ENCODE data around the gene PRCC. TPM values are rescaled to one million over a fixed set of nuclear protein-coding genes. Genes with fewer than 3 reads are reported as not detected.

The PRCC gene, protein sequence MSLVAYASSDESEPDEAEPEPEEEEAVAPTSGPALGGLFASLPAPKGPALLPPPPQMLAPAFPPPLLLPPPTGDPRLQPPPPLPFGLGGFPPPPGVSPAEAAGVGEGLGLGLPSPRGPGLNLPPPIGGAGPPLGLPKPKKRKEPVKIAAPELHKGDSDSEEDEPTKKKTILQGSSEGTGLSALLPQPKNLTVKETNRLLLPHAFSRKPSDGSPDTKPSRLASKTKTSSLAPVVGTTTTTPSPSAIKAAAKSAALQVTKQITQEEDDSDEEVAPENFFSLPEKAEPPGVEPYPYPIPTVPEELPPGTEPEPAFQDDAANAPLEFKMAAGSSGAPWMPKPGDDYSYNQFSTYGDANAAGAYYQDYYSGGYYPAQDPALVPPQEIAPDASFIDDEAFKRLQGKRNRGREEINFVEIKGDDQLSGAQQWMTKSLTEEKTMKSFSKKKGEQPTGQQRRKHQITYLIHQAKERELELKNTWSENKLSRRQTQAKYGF
- total RNA-seq (2021; fragmentation: NEBNext Ultra II Directional; extraction: Animal tissue kit (Norgen Biotek cat#: 25700)) (102 and 115 TPM in 2 replicates), polyA plus RNA-seq (2011; rRNA removed) (84.1 and 95.2 TPM in 2 replicates), polyA minus RNA-seq (2011; rRNA and poly(A)+ RNA removed) (89.1 and 141 TPM in 2 replicates)
- polyA plus RNA-seq (2011; cell fraction: cytosol; rRNA removed): 79.7 TPM
- 89.8 TPM for polyA plus RNA-seq (2011; cell fraction: nucleus; rRNA removed)
- 83.1 to 103 TPM (median 99.5 TPM) in 4 replicates for polyA plus RNA-seq (2012, experiment 1 of 2)
- 104 TPM for polyA plus RNA-seq (2012, experiment 2 of 2)
- polyA plus RNA-seq (2013, experiment 1 of 2): 120 TPM
- polyA plus RNA-seq (2013, experiment 2 of 2): 116 TPM
- polyA minus RNA-seq (2011; cell fraction: cytosol; rRNA and poly(A)+ RNA removed): 71.3 TPM
- 54.9 TPM for polyA minus RNA-seq (2011; cell fraction: nucleus; rRNA and poly(A)+ RNA removed)
- long read RNA-seq, experiment 1, transcript PRCC-201 (7 exons, 2,105 nt): major isoform, 30 of 82 reads
- long read RNA-seq, experiment 1, partial matches to known transcripts: 42 of 82 reads
- long read RNA-seq, experiment 1, other reads (novel, unspliced or antisense): 9 of 82 reads
- long read RNA-seq, experiment 2, transcript PRCC-201 (7 exons, 2,105 nt): major isoform, 77 of 86 reads
- long read RNA-seq, experiment 2, partial matches to known transcripts: 3 of 86 reads
- long read RNA-seq, experiment 2, other reads (novel, unspliced or antisense): 6 of 86 reads

GRCh38 chr1:156767101-156767878, at the start of gene PRCC:
Gene PRCC, plus strand, starts transcription at chr1:156767535. Its CDS starts 237 bp downstream, at chr1:156767772.
- H3K14ac ChIP-seq (ENCODE audit: insufficient read length): no peak within 1 kb of the TSS
- H2BK20ac ChIP-seq (ENCODE audit: low read length): no peak within 1 kb of the TSS
- H2BK5ac ChIP-seq (ENCODE audit: low read depth, low read length): peak within 1 kb of the TSS; percentile 94
- H3K4me2 ChIP-seq (ENCODE audit: insufficient read depth in 1 of 2, low read depth in 2 of 2, low read length in 2 of 2): peak within 1 kb of the TSS; percentile 96 to 97
- peak within 1 kb of the TSS; percentile 75; the same call in 1 of the 2 replicates for H2BK12ac ChIP-seq (ENCODE audit: low read depth, low read length)
- peak within 1 kb of the TSS; percentile 72 for H3K18ac ChIP-seq (ENCODE audit: extremely low read depth, low read length)
- peak within 1 kb of the TSS; percentile 91 to 96 (median 93) for H3K9ac ChIP-seq (replicated peaks in 1 of 4; ENCODE audit: extremely low read depth in 1 of 4, low read depth in 3 of 4, low read length in 3 of 4)
- peak within 1 kb of the TSS; percentile 54 for H2AFZ ChIP-seq (ENCODE audit: low read length)
- DNase-seq (ENCODE audit: low read depth in 1 of 2, low spot score in 2 of 2) (peak; percentile 94 to 98), FAIRE-seq (peak; percentile 94)
- no peaks in the 10 kb centered on the region for H3K9me3 ChIP-seq (ENCODE audit: insufficient read depth in 2 of 2, low read depth in 1 of 2, low read length in 1 of 2)
- H4K8ac ChIP-seq (ENCODE audit: extremely low read depth, insufficient read depth, low read length): peak within 1 kb of the TSS; percentile 95; the same call in 1 of the 2 replicates
- H4K91ac ChIP-seq (replicated peaks; ENCODE audit: insufficient read length, low read length): peak within 1 kb of the TSS; percentile 4
- no peak within 1 kb of the TSS for H2BK120ac ChIP-seq (replicated peaks; ENCODE audit: low read depth, low read length)
- H2BK15ac ChIP-seq (ENCODE audit: low read length): 0 out of 2 replicates have a peak within 1 kb of the TSS, but pooled peaks have one; percentile 13
- H4K20me1 ChIP-seq (replicated peaks in 1 of 2; ENCODE audit: control insufficient read depth in 1 of 2, insufficient read depth in 2 of 2, low read length in 2 of 2): peaks cover 10 to 18% of the 10 kb centered on the region in 2 experiments
- CTCF ChIA-PET (ENCODE audit: partially characterized antibody): interaction anchor here (1.0 to 11.7 kb wide), 7 partner anchors 15 to 123 kb away, joined by 3 to 100 read pairs (median 4); partner anchors contain the start of genes ISG20L2 and METTL25B
- no peak within 1 kb of the TSS for H3K23ac ChIP-seq (ENCODE audit: insufficient read length)
- peaks cover 29 to 44% of the 10 kb centered on the region in 2 experiments for H3K79me2 ChIP-seq (ENCODE audit: control insufficient read depth in 1 of 2, insufficient read depth in 2 of 2, low read length in 2 of 2)
- peak within 1 kb of the TSS; percentile 83; the same call in 1 of the 2 replicates for H2AK5ac ChIP-seq (ENCODE audit: low read depth, low read length)
- H3K4me3 ChIP-seq (ENCODE audit: extremely low read depth in 1 of 4, insufficient read depth in 2 of 4, low read depth in 3 of 4, low read length in 4 of 4): peak within 1 kb of the TSS; percentile 67 to 97 (median 86)
- H3K27me3 ChIP-seq (replicated peaks in 1 of 4; ENCODE audit: control insufficient read depth in 3 of 4, extremely low read depth in 1 of 4, insufficient read depth in 3 of 4, low read length in 3 of 4): no peaks in the 10 kb centered on the region
- H3K56ac ChIP-seq (replicated peaks; ENCODE audit: insufficient read length, low read depth, low read length): peak within 1 kb of the TSS; percentile 27
- POLR2A ChIA-PET (ENCODE audit: partially characterized antibody): interaction anchor here (0.6 to 8.2 kb wide), 27 partner anchors 10 to 176 kb away, joined by 3 to 121 read pairs (median 5); partner anchors contain the start of genes CRABP2, GPATCH4, HDGF and ISG20L2
- 0% methylated on average over 47 of the region's 50 CpGs; no CpG with 5 or more reads in 1 of the 2 experiments for WGBS, 2 experiments (ENCODE audit: extremely low coverage in 1 of 2, insufficient coverage in 1 of 2, insufficient read length in 1 of 2, insufficient replicate concordance in 2 of 2, low coverage in 1 of 2, low lambda C conversion rate in 2 of 2, missing lambda C conversion rate in 1 of 2)
- peaks cover 11% of the 10 kb centered on the region for H3K23me2 ChIP-seq (ENCODE audit: low read depth, low read length)
- H3K79me1 ChIP-seq (ENCODE audit: low read depth, low read length): peaks cover 10% of the 10 kb centered on the region
- peaks cover 0 to 16% (median 6%) of the 10 kb centered on the region in 4 experiments; a peak in 5 of 7 replicates for H3K4me1 ChIP-seq (replicated peaks in 1 of 4; ENCODE audit: control insufficient read depth in 3 of 4, insufficient read depth in 4 of 4, low read length in 3 of 4)
- H3K4ac ChIP-seq (replicated peaks; ENCODE audit: insufficient read length, low read depth, low read length): no peak within 1 kb of the TSS
- peak within 1 kb of the TSS; percentile 86 for H3K27ac ChIP-seq (ENCODE audit: low read depth, low read length)
- H3K36me3 ChIP-seq (ENCODE audit: control insufficient read depth in 2 of 4, insufficient read depth in 4 of 4, low read length in 3 of 4): peaks cover 0 to 8% (median 2%) of the 10 kb centered on the region in 4 experiments; a peak in 3 of 8 replicates
- peak within 1 kb of the TSS; percentile 45 for H4K5ac ChIP-seq (ENCODE audit: insufficient read length, low read depth, low read length)
- TF ChIP-seq EP300 (IDR thresholded peaks at IDR 0.05; ENCODE audit: borderline replicate concordance in 1 of 2, low read depth in 2 of 2, low read length in 2 of 2) (no peak), SIN3A (conservative IDR thresholded peaks at IDR 0.05 in 1 of 2, IDR thresholded peaks at IDR 0.05 in 1 of 2; ENCODE audit: low read depth in 1 of 2, low read length in 2 of 2) (peak; percentile 53 to 96; a peak in 2 of 4 replicates), TAF1 (IDR thresholded peaks at IDR 0.05; ENCODE audit: low read depth, low read length) (peak; percentile 78), TBP (IDR thresholded peaks at IDR 0.05; ENCODE audit: low read depth, low read length) (peak; percentile 84)
